ENCODE data around the gene NSF.

NSF gene

GRCh38 chr17:46722662-46723285 lies 132.3 kb downstream of the NSF start:
- no peak for DNase-seq (ENCODE audit: low read depth)
- in situ Hi-C loops (cut with HindIII; ENCODE audit: low sequenced_read_pairs): no loop called here
- no peak overlapping the region for H3K4me3 ChIP-seq (ENCODE audit: low read depth, low read length)
- no peak for TF ChIP-seq CTCF (IDR thresholded peaks at IDR 0.05; ENCODE audit: low read depth, low read length, missing control alignments)

DNA sequence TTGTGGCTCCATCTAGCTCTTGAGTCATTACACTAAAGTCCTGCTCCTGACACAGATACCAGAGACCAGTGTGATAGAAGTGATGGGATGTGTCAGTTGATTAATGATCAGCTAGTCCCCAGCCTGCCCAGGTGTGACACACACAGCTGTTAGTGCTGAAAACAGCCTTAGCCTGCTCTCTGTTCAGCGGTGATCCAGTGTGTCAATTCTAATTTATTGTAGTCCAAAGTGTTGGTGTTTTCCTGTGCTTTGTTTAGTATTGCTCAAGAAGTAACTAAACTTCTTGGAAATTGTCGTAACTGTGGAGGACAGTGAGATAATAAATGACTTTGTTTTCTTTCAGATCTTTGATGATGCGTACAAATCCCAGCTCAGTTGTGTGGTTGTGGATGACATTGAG lies 135.7 kb downstream of the NSF start:
- no peak overlapping the region for H3K4me3 ChIP-seq (ENCODE audit: low read depth, low read length)
- DNase-seq (ENCODE audit: low read depth): no peak
- in situ Hi-C loops (cut with HindIII; ENCODE audit: low sequenced_read_pairs): no loop called here
- no peak for TF ChIP-seq CTCF (IDR thresholded peaks at IDR 0.05; ENCODE audit: low read depth, low read length, missing control alignments)

DNA sequence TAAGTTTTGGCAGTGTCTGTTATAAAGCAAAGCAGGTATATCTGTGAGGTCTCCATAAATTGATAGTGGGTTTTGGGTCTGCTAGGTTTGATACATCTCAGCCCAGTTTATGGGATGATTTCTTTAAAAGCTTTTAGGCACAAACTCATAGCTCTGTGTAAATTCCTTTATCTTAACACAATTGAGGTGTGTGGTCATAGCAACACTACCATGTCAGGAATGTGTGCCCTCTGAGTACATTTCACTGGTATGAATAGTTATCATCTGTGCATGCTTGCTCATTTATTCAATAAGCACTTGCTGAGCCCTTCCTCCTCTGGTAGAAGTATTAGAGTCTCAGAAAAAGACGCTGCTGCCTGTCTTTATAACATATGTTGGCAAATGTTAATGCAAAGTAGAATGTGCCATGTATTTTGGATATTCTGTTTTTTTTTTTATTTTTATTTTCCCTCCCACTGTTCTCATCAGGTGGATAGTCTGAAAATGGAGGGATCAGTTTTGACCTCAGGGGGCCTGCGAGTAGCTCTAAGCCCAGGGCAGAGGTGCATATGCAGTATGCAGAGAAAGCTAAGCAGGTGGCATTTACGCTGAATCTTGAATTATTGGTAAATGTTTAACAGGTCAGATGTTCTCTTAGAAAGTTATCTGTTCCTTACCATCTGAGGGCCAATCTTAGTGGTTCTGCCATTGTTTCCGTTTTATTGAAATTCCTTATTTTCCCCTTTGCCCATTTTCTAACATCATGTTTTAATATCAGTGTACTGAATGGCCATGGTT lies 137.3 kb downstream of the NSF start:
- no peak overlapping the region for H3K4me3 ChIP-seq (ENCODE audit: low read depth, low read length)
- in situ Hi-C loops (cut with HindIII; ENCODE audit: low sequenced_read_pairs): no loop called here
- DNase-seq (ENCODE audit: low read depth): peak; percentile 52
- TF ChIP-seq CTCF (IDR thresholded peaks at IDR 0.05; ENCODE audit: low read depth, low read length, missing control alignments): no peak

- in situ Hi-C loops (cut with HindIII; ENCODE audit: low sequenced_read_pairs): no loop called here
- DNase-seq (ENCODE audit: low read depth): no peak
- H3K4me3 ChIP-seq (ENCODE audit: low read depth, low read length): no peak overlapping the region
- TF ChIP-seq CTCF (IDR thresholded peaks at IDR 0.05; ENCODE audit: low read depth, low read length, missing control alignments): no peak
Observed at GRCh38 chr17:46730026-46730425, 139.6 kb downstream of the NSF start.

DNA sequence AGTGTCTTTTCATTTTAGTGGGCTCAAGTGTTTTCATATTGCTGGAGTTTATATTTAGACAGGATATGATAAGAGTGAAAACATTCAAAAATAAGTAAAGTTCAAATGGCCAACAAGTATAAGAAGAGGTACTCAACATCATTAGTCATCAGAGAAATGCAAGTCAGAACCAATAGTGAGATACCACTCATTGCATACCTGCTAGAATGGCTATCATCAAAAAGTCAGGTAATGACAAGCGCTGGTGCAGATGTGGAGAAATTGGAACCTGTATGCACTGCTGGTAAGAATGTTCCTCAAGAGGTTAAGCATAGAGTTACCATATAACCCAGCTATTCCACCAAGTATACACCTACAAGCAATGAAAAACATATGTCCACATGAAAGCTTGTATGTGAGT lies 140.2 kb downstream of the NSF start:
- no peak overlapping the region for H3K4me3 ChIP-seq (ENCODE audit: low read depth, low read length)
- in situ Hi-C loops (cut with HindIII; ENCODE audit: low sequenced_read_pairs): no loop called here
- no peak for TF ChIP-seq CTCF (IDR thresholded peaks at IDR 0.05; ENCODE audit: low read depth, low read length, missing control alignments)
- no peak for DNase-seq (ENCODE audit: low read depth)

DNA sequence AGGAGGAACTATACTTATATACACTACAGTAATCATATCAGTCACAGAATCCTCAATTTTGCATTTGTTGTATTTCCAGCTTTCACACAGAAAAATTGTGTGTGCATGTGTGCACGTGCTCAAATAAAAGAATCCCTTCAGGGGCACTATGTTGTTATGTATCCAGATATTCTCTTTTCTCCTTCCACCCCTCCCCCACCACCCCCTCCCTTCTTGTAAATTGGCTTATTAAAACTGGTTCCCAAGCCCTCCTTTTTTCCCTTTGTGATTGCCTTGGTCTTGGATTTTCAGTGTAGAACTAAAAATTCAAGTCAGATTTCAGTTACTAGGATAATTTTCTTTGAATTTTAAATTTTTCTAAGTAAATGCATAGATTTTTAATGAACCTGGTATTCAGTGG lies 141.7 kb downstream of the NSF start:
- no peak for DNase-seq (ENCODE audit: low read depth)
- in situ Hi-C loops (cut with HindIII; ENCODE audit: low sequenced_read_pairs): no loop called here
- H3K4me3 ChIP-seq (ENCODE audit: low read depth, low read length): no peak overlapping the region
- no peak for TF ChIP-seq CTCF (IDR thresholded peaks at IDR 0.05; ENCODE audit: low read depth, low read length, missing control alignments)

Measured in astrocyte of the cerebellum (primary cell).